Femur (tissue), 1 donor: ENCODE data around the gene ALOX15B.

ENCODE experiments used
- DNase-seq: peaks from one replicate; pipeline ENCODE4 v3.0.0-alpha.2; 2017

The ALOX15B gene

DNA sequence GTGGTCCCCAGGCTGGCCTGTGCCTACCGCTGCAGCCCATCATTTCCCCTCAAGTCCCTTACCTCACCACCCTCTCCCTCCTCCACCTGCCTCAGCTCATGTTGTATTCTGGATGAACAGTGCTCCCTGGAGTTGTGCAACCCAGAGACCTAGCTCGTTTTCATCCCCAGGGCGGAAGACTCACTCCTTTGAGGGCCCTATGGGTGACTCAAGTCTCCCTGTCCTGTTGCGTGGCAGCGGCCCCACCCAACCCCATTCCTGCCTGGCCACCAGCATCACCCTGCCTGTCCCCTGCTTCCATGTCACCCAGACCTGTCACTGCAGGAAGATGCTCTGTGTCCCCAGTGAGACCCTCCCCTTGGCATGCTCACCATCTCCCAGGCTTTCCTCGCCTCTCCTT lies 45.4 kb downstream of the ALOX15B start:
- DNase-seq = no peak

DNA sequence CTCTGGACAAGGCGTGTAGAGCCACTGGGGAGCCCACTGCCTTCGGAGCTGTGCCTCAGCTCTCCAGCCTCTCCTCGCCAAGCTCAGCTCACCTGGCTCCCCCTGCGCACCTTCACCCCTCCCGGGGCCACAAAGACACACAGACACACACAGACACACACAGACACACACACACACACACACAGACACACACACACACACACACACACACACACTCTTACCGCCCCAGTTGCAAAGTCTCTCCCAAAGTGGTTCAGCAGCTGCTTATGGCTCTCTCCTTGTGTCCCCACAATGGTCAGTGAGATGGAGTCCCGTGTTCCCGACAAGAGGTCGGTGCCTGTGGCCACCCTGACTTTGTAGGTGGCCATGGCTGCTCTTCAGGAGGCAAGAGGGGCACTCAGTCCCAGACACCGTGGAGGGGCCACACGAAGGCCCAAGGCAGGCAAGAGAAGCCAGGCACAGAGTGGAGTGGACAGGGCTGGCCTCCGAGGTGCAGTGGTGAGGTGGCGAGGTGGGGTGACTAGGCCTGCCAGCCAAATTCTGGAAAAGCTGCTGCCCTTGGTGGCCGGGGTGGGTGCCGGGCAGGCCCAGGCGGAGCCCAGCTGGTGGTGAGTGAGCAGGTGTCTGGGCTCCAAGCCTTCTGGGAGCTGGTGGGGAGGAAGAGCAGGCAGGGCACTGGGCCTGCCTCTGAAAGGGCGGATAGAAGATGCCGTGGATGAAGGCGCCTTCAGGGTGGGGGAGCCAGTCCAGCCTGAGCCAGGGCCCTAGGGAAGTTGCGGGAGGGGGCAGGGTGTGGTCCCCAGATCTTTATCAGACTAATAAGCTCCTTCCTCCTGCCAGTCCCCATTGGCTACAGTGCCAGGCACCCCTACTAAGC lies 48.5 kb downstream of the ALOX15B start, which contains the start of gene ALOX12B:
ALOX12B (minus strand) TSS at position 642 of the 877 bp plus-strand sequence; CDS start at position 368, 274 bp downstream.
- no peak for DNase-seq

DNA sequence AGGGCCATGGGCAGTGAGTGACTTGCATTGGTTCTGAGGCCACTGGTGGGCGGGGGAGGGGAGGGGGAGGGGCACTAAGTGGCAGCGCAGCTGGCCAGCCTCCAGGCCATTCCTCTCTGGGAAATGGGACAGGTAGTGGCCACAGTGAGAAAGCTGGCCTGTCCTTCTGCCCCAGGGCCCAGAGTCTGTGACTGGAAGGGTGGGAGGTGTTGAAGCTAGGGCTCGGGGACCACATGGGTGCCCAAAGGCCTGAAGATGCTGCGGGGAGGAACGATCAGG lies 49.0 kb downstream of the ALOX15B start:
- DNase-seq = no peak

DNA sequence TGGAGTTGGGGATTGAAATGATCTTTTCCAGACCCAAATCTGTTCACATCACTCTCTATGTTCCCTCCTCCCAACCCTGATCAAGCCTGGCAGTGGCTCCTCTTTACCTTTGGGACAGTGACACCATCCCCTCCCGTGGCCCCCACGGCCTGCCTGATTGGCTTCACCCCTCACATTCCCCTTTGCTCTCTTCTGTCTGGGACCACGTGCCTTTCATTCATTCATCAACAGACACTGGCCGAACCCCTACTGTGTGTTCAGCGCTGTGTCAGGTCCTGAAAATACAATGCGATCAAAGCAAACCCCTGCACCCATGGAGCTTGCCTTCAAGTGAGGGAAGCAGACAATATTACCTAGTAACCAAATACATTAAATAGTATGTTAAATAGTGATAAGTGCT lies 50.9 kb downstream of the ALOX15B start:
- DNase-seq = no peak

DNA sequence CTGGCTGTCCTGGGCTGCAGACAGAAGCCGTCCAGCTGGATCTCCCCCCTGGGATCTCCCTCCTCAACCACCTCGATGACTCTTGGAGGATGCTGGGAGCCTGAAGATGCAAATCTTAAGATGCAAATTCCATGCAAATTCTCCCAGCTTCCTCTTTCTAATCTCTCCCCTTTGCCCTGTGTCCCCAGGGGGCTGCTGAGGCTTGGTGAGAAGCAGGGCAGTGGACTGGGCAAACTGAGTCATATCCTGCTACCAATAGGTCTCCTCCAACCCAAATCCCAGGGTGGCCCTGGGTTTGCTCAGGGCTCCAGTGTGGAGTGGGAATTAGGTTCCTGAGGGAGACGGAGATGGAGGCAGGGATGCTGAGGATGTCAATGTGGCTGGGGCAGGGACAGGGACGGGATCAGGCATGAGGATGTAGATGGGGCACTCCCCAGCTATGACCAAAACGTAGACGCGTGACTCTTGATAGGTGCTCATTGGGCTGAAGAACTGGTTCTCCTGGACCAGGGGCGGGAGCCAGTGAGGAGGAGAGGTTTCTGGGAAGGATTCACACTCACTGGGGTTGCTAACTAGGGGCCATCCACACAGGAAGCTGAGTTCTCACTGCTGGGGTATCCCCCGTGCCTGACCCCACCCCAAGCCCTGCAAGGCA lies 52.3 kb downstream of the ALOX15B start:
- no peak for DNase-seq

DNA sequence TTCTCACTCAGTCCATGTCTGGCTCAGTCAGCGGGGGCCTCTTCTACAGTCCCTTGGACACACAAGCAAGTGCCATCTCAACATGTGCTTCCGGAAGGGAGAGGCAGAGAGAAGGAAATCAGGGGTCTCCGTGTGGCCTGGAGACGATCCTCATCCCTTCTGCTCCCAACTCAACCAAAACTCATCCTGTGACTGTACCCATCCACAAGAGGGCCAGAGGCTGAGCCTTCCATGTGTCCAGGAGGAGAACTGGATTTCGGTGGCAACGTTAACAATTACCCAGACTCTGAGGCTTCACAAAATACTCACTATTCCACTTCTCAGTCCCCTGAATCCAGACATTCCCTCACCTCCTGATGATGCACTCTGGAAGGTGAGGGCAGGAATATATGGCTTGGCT lies 56.5 kb downstream of the ALOX15B start:
- no peak for DNase-seq

DNA sequence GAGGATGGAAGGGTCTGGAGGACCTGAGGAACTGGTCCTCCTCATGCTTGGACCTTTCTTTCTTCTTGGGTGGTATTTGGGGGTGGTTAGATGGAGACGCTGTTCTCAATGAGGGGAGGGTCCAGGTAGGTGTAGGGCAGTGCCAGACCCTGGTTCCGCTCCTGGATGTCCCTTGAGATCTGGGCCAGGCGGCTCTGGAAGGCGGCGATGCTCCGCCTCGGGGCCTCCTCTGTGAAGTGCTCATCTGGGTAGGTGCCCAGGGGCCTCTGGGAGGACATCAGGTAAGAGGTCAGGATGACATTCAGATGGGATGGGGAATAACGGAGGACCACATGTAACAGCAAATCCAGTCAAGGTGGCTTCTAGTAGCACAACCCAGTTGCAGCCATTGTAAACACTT lies 57.7 kb downstream of the ALOX15B start:
- DNase-seq = no peak
